ENCODE data around the gene IFNAR1. TPM values are rescaled to one million over a fixed set of nuclear protein-coding genes. Genes with fewer than 3 reads are reported as not detected.

Gene IFNAR1
- total and polyA plus RNA-seq, 10 donors = 9.2 to 86.1 (median 57.3) TPM

- DNase-seq = no peak
- WGBS, 5 donors = 86 to 100% (median 94%) methylated on average over 1 of the region's 1 CpG
- TF ChIP-seq POLR2A (IDR thresholded peaks at IDR 0.05) (no peak), CTCF (IDR thresholded peaks at IDR 0.05 in 8 of 11, conservative IDR thresholded peaks at IDR 0.05 in 3 of 11) (no peak), POLR2AphosphoS5 (IDR thresholded peaks at IDR 0.05) (no peak)
- H3K4me1 ChIP-seq = peaks cover 0 to 46% (median 15%) of the 10 kb centered on the region in 6 donors
- no peaks in the 10 kb centered on the region for H3K36me3 ChIP-seq
- no peaks in the 10 kb centered on the region for H3K27me3 ChIP-seq (replicated peaks in 1 of 7)
- intact Hi-C loops (cut with DNase I; ENCODE audit: low total_unique reads) = no loop called here
- peaks cover 0 to 3% (median 0%) of the 10 kb centered on the region in 8 donors for H3K9me3 ChIP-seq
- no peak overlapping the region for H3K4me3 ChIP-seq
- peak overlapping the region in 1 of 8 donors; percentile 34 for H3K27ac ChIP-seq
Measured at GRCh38 chr21:33309778-33310177, 15.0 kb upstream of the IFNAR1 start.

GRCh38 chr21:33312121-33312520 lies 12.6 kb upstream of the IFNAR1 start:
- WGBS, 5 donors = 63 to 72% (median 67%) methylated on average over 3 of the region's 3 CpGs
- no peaks in the 10 kb centered on the region for H3K27me3 ChIP-seq (replicated peaks in 1 of 7)
- H3K9me3 ChIP-seq = peaks cover 0 to 3% (median 0%) of the 10 kb centered on the region in 8 donors
- peaks cover 0 to 34% (median 10%) of the 10 kb centered on the region in 6 donors for H3K4me1 ChIP-seq
- no peaks in the 10 kb centered on the region for H3K36me3 ChIP-seq
- intact Hi-C loops (cut with DNase I; ENCODE audit: low total_unique reads) = no loop called here
- no peak for TF ChIP-seq CTCF (IDR thresholded peaks at IDR 0.05 in 8 of 11, conservative IDR thresholded peaks at IDR 0.05 in 3 of 11)
- no peak for TF ChIP-seq POLR2A (IDR thresholded peaks at IDR 0.05)
- no peak for TF ChIP-seq POLR2AphosphoS5 (IDR thresholded peaks at IDR 0.05)
- no peak overlapping the region for H3K27ac ChIP-seq
- DNase-seq = no peak
- no peak overlapping the region for H3K4me3 ChIP-seq

GRCh38 chr21:33313183-33313582 lies 11.6 kb upstream of the IFNAR1 start:
- DNase-seq = no peak
- H3K27me3 ChIP-seq (replicated peaks in 1 of 7) = no peaks in the 10 kb centered on the region
- WGBS, 5 donors = 72 to 99% (median 92%) methylated on average over 1 of the region's 1 CpG
- H3K27ac ChIP-seq = no peak overlapping the region
- H3K9me3 ChIP-seq = peaks cover 0 to 3% (median 0%) of the 10 kb centered on the region in 8 donors
- intact Hi-C loops (cut with DNase I; ENCODE audit: low total_unique reads) = no loop called here
- TF ChIP-seq POLR2A (IDR thresholded peaks at IDR 0.05) = no peak
- no peak for TF ChIP-seq CTCF (IDR thresholded peaks at IDR 0.05 in 8 of 11, conservative IDR thresholded peaks at IDR 0.05 in 3 of 11)
- TF ChIP-seq POLR2AphosphoS5 (IDR thresholded peaks at IDR 0.05) = no peak
- H3K4me1 ChIP-seq = peaks cover 0 to 29% (median 12%) of the 10 kb centered on the region in 6 donors
- H3K36me3 ChIP-seq = no peaks in the 10 kb centered on the region
- no peak overlapping the region for H3K4me3 ChIP-seq

- H3K27me3 ChIP-seq (replicated peaks in 1 of 7) = no peaks in the 10 kb centered on the region
- intact Hi-C loops (cut with DNase I; ENCODE audit: low total_unique reads) = no loop called here
- WGBS, 5 donors = 84 to 98% (median 93%) methylated on average over 4 of the region's 4 CpGs
Measured at GRCh38 chr21:33313611-33314010, 11.2 kb upstream of the IFNAR1 start.

More at GRCh38 chr21:33313611-33314010, 11.2 kb upstream of the IFNAR1 start:
- H3K36me3 ChIP-seq = no peaks in the 10 kb centered on the region
- peaks cover 0 to 25% (median 9%) of the 10 kb centered on the region in 6 donors for H3K4me1 ChIP-seq
- H3K4me3 ChIP-seq = no peak overlapping the region
- no peak overlapping the region for H3K27ac ChIP-seq
- DNase-seq = no peak
- H3K9me3 ChIP-seq = peaks cover 0 to 3% (median 0%) of the 10 kb centered on the region in 8 donors
- TF ChIP-seq POLR2AphosphoS5 (IDR thresholded peaks at IDR 0.05) (no peak), CTCF (IDR thresholded peaks at IDR 0.05 in 8 of 11, conservative IDR thresholded peaks at IDR 0.05 in 3 of 11) (no peak), POLR2A (IDR thresholded peaks at IDR 0.05) (no peak)

Measured in spleen (tissue), 11 donors.